HepG2 (cell line): ENCODE measurements around the gene ERMARD. TPM values are rescaled to one million over a fixed set of nuclear protein-coding genes. Genes with fewer than 3 reads are reported as not detected.

Experiments
- CCDC6 ChIP-seq: sonication (generic); formaldehyde crosslinking; IDR thresholded peaks from 2 replicates; pipeline ENCODE4 v1.8.1; 2022; ENCODE audit warnings: mild to moderate bottlenecking, missing genetic modification reagents, moderate library complexity
- CTCF ChIP-seq: sonication (generic); formaldehyde crosslinking; IDR thresholded peaks from 2 replicates; pipeline ENCODE4 v1.5.0; 2020; ENCODE audit warnings: mild to moderate bottlenecking, missing genetic modification reagents, moderate library complexity
- HNF1B ChIP-seq: sonication (generic); formaldehyde crosslinking; IDR thresholded peaks from 2 replicates; pipeline ENCODE4 v1.5.1; 2020; ENCODE audit warnings: mild to moderate bottlenecking, moderate library complexity, missing genetic modification reagents
- MAFK ChIP-seq, 2 experiments: IDR thresholded peaks in 1 of 2; conservative IDR thresholded peaks in 1 of 2; 2 replicates each; pipeline ENCODE4 v1.6.1; 2011; ENCODE audit warnings: improper control_type of control experiment in 2 of 2, low read length in 2 of 2
- NCOA5 ChIP-seq: sonication (generic); formaldehyde crosslinking; IDR thresholded peaks from 2 replicates; pipeline ENCODE4 v1.4.0; 2020; ENCODE audit warnings: missing genetic modification reagents
- PAX8 ChIP-seq: sonication (generic); formaldehyde crosslinking; IDR thresholded peaks from 2 replicates; pipeline ENCODE4 v1.8.0; 2022; ENCODE audit warnings: mild to moderate bottlenecking, missing genetic modification reagents, borderline replicate concordance
- RCOR2 ChIP-seq: IDR thresholded peaks from 2 replicates; pipeline ENCODE4 v1.6.1; 2016; ENCODE audit warnings: missing biosample characterization, missing genetic modification reagents
- RFXAP ChIP-seq: sonication (generic); formaldehyde crosslinking; IDR thresholded peaks from 2 replicates; pipeline ENCODE4 v1.4.0; 2020; ENCODE audit warnings: missing genetic modification reagents, borderline replicate concordance
- SNAPC5 ChIP-seq: sonication (generic); formaldehyde crosslinking; IDR thresholded peaks from 2 replicates; pipeline ENCODE4 v1.8.1; 2023; ENCODE audit warnings: mild to moderate bottlenecking, missing genetic modification reagents, borderline replicate concordance
- TBL1XR1 ChIP-seq: fragments of 150-350 bp; IDR thresholded peaks from 2 replicates; pipeline ENCODE4 v1.6.1; 2014; ENCODE audit warnings: borderline replicate concordance, low read length; ENCODE audit not compliant: partially characterized antibody
- ZBTB26 ChIP-seq: IDR thresholded peaks from 2 replicates; pipeline ENCODE4 v1.6.1; 2016; ENCODE audit warnings: missing compliant biosample characterization, missing genetic modification reagents, borderline replicate concordance
- ZFP36L1 ChIP-seq: sonication (generic); formaldehyde crosslinking; IDR thresholded peaks from 2 replicates; pipeline ENCODE4 v1.8.0; 2022; ENCODE audit warnings: mild to moderate bottlenecking, missing genetic modification reagents, moderate library complexity
- ZGPAT ChIP-seq: IDR thresholded peaks from 2 replicates; pipeline ENCODE4 v1.6.1; 2016; ENCODE audit warnings: mild to moderate bottlenecking
- ZNF282 ChIP-seq: fragments of 450-650 bp; IDR thresholded peaks from 2 replicates; pipeline ENCODE4 v1.6.1; 2018; ENCODE audit not compliant: partially characterized antibody
- ZNF687 ChIP-seq: sonication (generic); formaldehyde crosslinking; IDR thresholded peaks from 2 replicates; pipeline ENCODE4 v1.5.1; 2020; ENCODE audit warnings: mild to moderate bottlenecking, missing genetic modification reagents, moderate library complexity
- polyA plus RNA-seq, 8 experiments: library from polyadenylated mRNA; depleted of rRNA in 3 of 8; stranded (reverse) in 7 of 8; unstranded in 1 of 8; fragments of >200 nt; fragmentation: Illumina TruSeq in 4 of 8; extraction: Trizol in 4 of 8; gene quantifications; 2 replicates each; pipeline versions ENCODE4 v1.2.1 to v1.2.3, GENCODE V29; 2011 to 2016; ENCODE audit warnings: low read depth in 4 of 8, missing spikeins in 1 of 8, mixed read lengths in 1 of 8; ENCODE audit not compliant: insufficient read depth in 1 of 8
- total RNA-seq, 5 experiments: library from RNA; depleted of rRNA; stranded (reverse); fragments of >200 nt; fragmentation: Illumina TruSeq; extraction: Trizol; gene quantifications; 2 replicates each; pipeline ENCODE4 v1.2.3, GENCODE V29; 2016; ENCODE audit warnings: low read depth in 1 of 5
- TF ChIP-seq, protein P1 (sequence below): sonication (generic); formaldehyde crosslinking; IDR thresholded peaks from 2 replicates; pipeline ENCODE4 v1.4.0; 2020; ENCODE audit warnings: missing genetic modification reagents, borderline replicate concordance

The ERMARD gene
- total and polyA plus RNA-seq, 2 of the 13 experiments (the other 11 are each of a cell fraction or from before 2014, with no cell fraction given), result 8.8 to 10.7 TPM

DNA sequence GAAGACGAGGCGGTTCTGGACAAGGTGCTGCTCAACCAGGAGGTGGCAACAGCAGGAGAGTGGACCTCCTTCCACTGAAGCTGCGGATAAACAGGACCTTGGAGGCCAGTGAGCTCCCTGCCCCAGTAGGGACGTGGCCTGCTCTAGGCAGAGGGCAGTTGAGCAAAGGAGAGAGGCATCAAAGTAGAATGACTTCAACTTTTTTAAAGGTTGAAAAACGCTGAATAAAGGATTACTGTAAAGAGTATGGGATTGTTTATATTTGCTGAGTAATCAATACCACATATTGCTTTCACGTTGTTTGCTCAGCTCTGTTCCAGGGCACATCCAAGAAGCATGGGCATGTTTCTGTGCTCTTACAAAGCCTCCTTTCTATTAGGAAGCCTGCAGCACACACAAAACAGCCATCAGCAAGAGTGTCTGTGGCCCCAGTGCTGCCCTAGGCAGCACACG lies 48.1 kb downstream of the ERMARD start (continued):
- TF ChIP-seq ZBTB26, result 0 out of 2 replicates have a peak, but pooled peaks have one; percentile 14
- TF ChIP-seq MAFK (conservative IDR thresholded peaks at IDR 0.05 in 1 of 2, IDR thresholded peaks at IDR 0.05 in 1 of 2; ENCODE audit: low read length in 2 of 2), result peak; percentile 100
- peak; percentile 84; the same call in 1 of the 2 replicates for TF ChIP-seq RFXAP (CRISPR knock-in tag)
- TF ChIP-seq HNF1B (CRISPR knock-in tag), result 0 out of 2 replicates have a peak, but pooled peaks have one; percentile 24
- no peak for TF ChIP-seq ZFP36L1
- TF ChIP-seq CTCF (CRISPR knock-in tag), result peak; percentile 55
- TF ChIP-seq TBL1XR1, result peak; percentile 9
- TF ChIP-seq ZNF282, result no peak
- TF ChIP-seq, protein P1, sequence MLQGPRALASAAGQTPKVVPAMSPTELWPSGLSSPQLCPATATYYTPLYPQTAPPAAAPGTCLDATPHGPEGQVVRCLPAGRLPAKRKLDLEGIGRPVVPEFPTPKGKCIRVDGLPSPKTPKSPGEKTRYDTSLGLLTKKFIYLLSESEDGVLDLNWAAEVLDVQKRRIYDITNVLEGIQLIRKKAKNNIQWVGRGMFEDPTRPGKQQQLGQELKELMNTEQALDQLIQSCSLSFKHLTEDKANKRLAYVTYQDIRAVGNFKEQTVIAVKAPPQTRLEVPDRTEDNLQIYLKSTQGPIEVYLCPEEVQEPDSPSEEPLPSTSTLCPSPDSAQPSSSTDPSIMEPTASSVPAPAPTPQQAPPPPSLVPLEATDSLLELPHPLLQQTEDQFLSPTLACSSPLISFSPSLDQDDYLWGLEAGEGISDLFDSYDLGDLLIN, result no peak
- peak; percentile 87 for TF ChIP-seq RCOR2 (CRISPR knock-in tag)
- peak; percentile 46 for TF ChIP-seq ZNF687 (CRISPR knock-in tag)
- TF ChIP-seq PAX8 (CRISPR knock-in tag), result 0 out of 2 replicates have a peak, but pooled peaks have one; percentile 5
- no peak for TF ChIP-seq SNAPC5 (CRISPR knock-in tag)
- peak; percentile 56; the same call in 1 of the 2 replicates for TF ChIP-seq CCDC6 (CRISPR knock-in tag)
- no peak for TF ChIP-seq NCOA5
- TF ChIP-seq ZGPAT (CRISPR knock-in tag), result peak; percentile 79
